Jurkat, Clone E6-1 (cell line): ENCODE results near the gene SLC25A26.
A peak's percentile ranks its signal among the peaks of the same experiment; 100 is the strongest.

Experiments
- DNase-seq: peaks from one replicate; pipeline ENCODE4 v3.0.0-alpha.2; 2011; ENCODE audit warnings: low read depth, low spot score
- H3K4me3 ChIP-seq: 2 replicates; pipeline ENCODE4 v1.5.1; 2011; ENCODE audit warnings: mild to moderate bottlenecking, low read length, control low read depth, moderate library complexity

The SLC25A26 gene

DNA sequence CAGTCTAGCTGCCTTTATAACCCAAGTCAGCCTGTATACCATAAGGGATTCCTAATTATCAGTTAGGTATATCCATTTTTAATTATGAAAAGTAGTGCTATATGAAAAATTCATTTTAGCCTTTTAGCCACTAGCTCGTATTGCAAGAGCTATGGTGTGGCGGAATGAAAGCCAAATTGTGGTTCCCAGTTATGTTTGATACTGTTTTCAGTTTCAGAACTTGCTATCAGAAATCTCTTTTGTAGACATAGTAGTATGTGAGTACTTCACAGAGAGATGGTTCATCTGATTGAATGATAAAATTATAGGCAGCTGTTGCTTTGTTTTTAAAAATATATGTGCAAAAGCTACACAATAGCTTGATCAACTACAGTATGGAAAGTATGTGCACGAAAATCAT is 134.6 kb downstream of the SLC25A26 start:
- peak; percentile 24 for DNase-seq
- H3K4me3 ChIP-seq = no peak overlapping the region

DNA sequence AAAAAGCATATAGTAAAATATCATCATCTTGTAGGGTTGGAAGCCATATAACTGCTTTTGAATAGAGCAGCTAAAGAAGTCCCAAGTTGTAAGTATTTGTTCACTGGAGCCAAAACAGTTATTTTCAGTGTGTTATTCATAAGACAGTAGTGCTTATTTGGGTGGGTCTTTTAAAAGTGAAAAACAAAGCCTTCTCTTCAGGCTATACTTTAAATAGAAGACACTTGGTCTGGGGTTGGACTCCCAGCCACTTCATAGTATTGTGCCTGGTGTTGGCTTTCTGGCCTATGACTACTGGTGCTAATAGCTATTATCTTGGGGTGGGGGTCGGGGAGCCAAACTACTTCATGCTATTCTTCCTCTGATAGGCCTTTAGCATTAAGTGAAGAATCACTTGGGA is 135.2 kb downstream of the SLC25A26 start:
- H3K4me3 ChIP-seq = no peak overlapping the region
- DNase-seq = no peak

DNA sequence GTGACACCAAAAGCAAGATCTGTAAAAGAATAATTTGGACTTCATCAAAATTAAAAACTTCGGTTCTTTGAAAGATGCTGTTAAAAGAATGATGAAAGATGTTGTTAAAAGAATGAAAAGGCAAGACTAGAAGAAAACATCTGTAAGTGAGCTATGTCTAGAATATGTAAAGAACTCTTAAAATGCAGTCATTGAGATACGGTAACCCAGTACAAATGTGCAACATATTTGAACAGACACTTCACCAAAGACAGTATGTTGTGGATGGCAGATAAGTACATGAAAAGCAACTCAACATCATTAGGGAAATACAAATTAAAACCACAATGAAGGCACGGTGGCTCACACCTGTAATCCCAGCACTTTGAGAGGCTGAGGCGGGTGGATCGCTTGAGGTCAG is 140.6 kb downstream of the SLC25A26 start:
- DNase-seq = peak; percentile 42
- no peak overlapping the region for H3K4me3 ChIP-seq

DNA sequence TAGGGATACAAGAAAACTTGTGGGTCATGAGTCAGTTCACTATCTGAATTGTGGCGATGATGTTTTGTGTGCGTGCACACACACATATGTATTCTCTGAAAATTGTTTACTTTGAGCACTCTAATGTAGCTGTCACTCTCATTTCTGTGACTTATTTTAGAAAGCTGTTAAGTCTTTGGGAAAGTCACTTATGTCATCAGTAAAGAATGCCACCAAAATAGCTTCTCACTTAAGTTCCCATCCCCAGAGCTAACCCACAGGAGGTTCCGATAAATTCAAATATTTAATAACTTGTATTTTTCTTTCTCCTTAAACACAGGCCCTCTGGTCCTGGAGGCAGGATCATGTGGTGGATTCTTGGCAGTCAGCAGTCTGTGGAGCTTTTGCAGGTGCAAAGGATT is 141.7 kb downstream of the SLC25A26 start:
- H3K4me3 ChIP-seq = no peak overlapping the region
- no peak for DNase-seq

DNA sequence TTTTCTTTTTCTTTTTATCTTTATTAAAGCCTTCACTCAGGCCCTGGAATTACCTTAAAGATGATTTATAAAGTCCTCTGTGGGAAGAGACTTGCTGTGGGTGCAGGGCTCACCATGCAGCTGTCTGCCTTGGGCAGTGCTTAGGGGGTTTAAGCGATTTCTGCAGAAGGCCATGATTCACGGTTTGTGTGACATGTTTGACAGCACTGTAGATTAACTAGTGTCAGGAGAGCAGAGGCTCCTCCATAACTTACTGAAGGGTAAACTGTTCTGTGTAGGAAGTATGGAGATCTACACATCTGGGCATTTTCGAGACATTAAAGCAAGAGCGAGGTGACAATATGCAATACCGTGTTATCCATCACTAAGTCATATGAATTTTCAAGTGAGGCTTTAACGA is 142.3 kb downstream of the SLC25A26 start:
- no peak for DNase-seq
- H3K4me3 ChIP-seq = no peak overlapping the region

DNA sequence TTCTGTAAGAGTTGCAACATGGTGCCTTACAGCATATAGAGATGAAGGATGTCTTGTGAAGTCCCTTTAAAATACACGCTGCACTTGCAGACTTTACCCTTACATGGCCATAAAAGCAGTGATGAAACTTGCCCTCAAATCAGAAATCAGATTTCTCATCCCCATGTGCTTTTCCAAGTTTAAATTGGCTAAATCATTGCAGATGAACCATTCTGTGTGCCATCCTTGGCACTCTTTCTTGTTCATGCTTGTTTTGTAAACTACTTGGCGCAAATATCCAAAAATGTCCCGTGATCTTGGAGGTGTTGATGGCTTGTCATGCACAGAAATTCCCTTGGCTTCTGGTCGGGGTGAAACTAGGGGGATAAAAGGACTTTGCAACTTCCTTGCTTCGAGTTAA is 144.3 kb downstream of the SLC25A26 start:
- no peak overlapping the region for H3K4me3 ChIP-seq
- no peak for DNase-seq

DNA sequence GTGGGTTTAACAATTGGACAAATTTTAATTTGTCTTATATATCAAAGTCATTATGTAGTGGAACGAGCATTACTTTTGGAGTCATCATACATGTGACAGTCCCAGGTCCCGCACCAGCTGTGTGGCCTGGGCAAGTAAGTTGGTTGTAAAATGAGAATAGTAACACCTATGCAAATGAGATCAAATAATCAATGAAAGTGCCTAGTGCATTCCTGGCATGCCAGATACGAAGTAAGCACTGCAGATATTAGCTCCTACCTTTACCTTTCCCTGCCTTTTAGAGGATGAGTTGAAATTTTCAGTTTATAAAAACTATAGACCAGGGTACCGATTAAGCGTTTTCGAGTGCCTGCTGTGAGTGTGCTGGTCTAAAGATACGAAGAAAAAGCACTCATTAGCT is 145.9 kb downstream of the SLC25A26 start:
- no peak overlapping the region for H3K4me3 ChIP-seq
- no peak for DNase-seq

DNA sequence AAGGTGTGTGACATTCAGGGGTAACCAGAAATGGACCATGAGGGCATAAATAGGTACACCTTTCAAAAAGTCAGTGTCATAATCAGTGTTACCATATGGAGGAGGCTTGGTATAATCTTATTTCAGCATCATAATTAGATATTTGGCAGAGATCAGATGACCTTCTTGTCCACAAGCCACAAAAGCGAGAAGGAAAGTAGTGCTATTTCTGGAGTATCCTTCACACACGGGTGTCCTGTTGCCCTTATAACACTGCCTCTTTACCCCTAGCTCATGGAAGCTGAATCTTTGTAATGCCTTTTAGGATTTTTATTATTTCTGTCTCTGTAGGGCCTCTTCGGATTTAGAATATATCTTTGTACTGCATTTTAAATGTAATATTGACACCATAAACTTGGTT is 147.2 kb downstream of the SLC25A26 start:
- no peak overlapping the region for H3K4me3 ChIP-seq
- DNase-seq = no peak

DNA sequence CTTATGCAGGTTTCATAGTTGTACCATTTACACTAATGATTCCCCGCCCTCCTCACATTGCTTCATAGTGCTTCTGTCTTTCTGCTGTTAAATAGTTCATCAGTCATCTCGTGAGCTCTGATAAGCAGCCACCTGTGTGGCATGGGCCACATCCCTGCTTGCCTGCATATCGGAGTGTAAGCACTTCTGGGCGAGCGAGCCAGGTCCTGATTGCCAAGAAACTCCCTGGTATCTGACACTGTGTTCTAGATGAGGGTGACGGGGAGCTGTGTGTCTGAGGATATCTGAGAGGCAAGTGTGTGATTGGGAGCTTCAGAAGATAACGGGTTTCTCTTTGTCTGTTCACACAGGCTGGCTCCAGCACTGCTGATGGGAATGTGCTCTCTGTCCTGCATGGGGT is 149.4 kb downstream of the SLC25A26 start:
- no peak for DNase-seq
- no peak overlapping the region for H3K4me3 ChIP-seq

DNA sequence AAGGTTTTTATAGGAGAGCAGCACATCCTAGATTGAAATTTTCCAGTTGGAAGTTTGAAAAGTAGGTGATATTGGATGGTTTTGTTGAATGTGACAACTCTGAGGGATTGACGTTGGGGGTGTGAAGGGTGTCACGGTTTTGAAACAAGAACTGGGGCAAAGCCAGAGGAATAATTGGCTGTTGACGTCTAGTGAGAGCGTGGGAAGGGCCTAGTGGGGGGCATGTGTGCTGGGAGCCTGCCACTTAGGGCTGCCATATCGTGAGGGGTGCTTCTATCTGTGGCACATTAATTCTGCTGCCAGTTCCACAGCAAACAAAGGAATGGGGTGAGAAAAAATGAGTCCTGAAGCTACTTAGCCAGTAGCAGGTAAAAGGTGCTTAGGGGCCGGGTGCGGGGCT is 150.6 kb downstream of the SLC25A26 start:
- DNase-seq = no peak

DNA sequence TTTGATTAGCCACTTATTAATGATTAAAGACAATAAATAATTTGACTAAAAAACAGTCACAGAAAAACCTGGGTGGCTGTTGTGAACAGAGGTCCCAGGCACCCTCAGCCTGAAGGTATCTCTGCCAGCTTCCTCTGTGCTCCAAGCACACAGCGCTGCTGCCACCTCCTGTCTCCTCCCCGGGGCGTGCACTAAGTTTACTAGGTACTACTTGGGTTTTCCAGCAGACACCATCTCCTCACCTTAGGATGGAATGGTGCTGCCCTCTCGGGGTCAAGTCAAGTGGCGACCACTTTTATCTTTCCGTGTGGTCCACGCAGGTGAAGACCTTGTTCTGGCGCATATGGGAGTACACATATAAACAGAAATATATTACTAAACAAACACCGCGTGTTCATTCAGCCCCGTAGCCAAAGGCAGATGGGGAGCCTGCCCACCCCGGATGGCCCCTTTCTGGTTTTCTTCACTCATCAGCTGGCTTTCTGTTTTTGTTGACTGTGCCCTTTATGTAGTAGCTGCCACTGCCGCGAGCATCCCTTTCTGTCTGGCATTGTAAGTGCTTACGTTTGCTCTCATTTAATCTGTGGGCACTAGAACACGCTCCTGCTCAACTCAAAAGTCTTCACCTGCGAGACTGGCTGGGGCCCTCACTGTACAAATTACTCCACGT is 152.0 kb downstream of the SLC25A26 start:
- no peak for DNase-seq
- H3K4me3 ChIP-seq = no peak overlapping the region

More for the DNA sequence above, 150.6 kb downstream of the SLC25A26 start:
- H3K4me3 ChIP-seq = no peak overlapping the region

DNA sequence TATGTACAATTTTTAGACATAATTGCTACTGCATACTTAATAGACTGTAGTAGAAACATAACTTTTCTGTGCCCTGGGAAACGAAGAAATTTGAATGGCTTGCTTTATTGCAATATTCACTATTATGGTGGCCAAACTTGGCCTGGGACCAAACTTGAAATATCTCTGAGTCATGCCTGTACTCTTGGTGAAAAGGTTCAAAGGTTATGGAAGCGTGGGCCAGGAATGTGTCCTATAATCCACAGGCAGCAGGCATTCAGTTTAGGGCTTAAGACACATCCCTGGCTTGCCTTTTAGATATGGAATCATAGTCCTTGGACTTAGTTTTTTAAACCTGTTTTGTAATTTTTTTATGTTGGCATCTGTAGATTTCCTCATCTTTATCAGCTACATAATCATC is 155.8 kb downstream of the SLC25A26 start:
- no peak overlapping the region for H3K4me3 ChIP-seq
- no peak for DNase-seq

DNA sequence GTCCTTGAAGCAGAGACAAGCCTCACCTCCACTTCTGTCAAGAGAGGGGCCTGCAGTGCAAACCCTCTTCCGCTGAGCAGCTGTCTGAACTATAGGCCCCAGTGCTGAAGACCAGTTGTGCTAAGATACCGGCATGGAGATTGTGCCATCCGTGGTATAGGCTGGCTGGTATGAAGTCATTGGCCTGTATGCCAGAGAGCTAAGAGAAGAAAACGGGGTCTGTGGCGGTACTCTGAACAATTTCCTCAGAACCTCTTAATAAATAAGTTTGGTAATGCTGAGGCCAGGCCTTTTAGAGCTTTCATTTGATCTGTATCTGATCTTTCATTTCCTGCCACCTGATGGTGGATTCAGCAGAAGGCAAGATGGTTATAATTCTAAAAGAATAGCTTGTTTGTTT is 157.0 kb downstream of the SLC25A26 start:
- peak overlapping the region; percentile 4; the same call in 1 of the 2 replicates for H3K4me3 ChIP-seq

DNA sequence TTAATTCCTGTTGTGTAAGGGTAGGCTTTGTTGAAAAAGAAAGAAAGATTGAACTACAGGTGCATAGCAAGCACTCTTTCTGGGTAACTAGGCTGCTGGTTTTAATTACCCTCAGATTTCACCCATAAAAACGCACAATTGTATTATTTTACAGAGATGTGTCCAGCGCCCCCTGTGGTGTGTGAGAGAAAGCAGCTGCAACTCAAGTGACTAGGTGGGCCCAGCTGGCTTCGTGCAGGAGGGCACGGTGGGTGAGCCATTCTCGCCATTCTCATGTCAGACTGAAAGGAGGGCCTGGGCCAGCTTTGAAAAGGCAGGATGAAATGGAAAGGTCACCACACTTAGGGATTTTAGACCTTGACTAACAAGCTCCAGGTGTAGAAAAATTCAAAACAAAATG is 157.5 kb downstream of the SLC25A26 start:
- peak; percentile 69 for DNase-seq
- no peak overlapping the region; the same call in 1 of the 2 replicates for H3K4me3 ChIP-seq

More for the DNA sequence above, 157.0 kb downstream of the SLC25A26 start:
- DNase-seq = peak; percentile 67

DNA sequence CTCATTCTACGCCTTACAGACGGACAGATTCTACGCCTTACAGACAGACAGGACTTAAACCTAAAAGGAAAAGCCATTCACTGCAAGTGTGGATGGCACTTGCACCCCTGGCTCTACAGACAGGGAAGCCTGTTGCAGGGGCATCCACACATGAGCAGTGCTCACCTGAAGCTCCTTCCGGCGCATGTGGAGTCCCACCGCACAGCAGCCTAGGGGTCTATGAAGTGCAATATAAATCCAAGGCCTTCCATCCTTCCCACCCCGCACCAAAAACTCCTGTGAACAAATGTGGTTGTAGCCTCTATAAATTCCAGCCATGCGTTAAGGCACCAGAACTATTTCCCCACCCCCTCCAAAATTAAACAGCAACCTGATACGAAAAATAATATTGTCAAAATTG is 158.8 kb downstream of the SLC25A26 start:
- no peak for DNase-seq
- no peak overlapping the region for H3K4me3 ChIP-seq

DNA sequence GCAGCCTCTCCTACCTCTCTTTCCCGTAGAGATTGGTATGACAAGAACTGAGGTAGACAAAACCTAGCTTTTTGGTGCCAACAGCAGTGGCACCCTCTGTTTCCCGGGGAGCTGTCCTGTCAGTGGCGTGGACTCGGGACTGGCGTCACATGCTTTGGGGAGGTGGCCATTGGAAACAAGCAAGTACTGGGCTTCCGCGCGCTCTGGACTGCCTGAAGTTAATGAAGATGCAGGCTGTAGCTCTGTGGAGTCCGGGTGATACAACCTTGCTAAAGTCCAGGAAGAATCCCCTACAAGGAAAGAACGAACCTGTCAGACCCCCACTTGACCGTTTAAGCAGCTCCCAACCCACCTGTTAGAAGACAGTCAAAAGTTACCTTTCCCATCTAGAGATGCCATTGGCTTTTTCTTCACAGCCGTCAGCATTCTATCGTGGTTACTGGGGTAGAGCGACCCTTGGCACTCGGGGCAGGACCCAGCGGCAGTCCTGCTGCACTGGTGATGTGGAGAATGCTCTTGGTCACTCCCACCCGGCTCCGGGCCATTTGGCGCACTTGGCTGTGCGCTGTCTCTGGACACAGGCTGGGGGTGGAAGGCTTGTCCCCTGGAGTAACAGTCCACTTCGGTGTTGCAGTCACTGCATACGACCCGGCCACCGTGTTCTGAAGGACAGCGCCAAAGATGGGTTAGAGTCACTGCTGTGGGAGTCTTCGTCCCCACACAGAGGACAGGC is 159.6 kb downstream of the SLC25A26 start:
- no peak for DNase-seq
- no peak overlapping the region for H3K4me3 ChIP-seq

DNA sequence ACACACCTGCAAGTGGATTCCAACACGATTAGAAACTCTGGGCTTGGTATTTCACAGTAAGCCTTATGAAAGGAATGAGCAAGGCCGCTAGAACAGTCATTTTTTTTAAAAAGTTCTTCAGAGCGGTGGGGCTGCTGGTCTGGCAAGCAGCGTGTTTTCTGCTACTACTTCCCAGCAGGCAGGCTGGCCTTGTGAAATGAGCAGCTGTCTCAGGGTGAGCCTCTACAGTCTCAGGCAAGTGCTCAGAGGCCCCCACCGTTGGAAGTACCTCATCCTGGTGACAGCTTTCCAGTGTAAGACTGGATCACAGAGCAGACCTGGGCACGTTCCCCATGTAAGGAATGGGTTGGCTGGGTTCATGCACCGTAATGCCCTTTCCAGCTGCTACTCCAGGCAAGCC is 160.8 kb downstream of the SLC25A26 start:
- DNase-seq = no peak
- H3K4me3 ChIP-seq = no peak overlapping the region

DNA sequence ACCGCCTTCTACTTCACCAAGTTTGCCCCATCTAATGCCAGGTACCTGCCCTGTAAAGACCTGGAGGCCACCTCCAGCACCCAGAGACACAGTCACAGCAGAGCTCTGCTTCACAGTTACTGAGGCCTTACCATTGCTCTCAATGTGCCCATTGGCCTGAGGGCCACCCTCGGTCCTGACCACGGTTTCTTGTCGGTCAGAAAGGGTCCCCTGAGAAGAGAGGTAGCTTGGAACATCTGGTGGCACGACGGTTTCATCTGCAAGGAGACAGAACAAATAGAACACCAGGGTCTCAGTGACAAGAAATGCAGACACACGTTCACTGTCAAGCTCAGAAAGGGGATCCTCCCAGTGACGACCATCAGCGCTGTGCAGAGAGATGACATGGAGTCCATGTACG is 161.3 kb downstream of the SLC25A26 start:
- no peak for DNase-seq

DNA sequence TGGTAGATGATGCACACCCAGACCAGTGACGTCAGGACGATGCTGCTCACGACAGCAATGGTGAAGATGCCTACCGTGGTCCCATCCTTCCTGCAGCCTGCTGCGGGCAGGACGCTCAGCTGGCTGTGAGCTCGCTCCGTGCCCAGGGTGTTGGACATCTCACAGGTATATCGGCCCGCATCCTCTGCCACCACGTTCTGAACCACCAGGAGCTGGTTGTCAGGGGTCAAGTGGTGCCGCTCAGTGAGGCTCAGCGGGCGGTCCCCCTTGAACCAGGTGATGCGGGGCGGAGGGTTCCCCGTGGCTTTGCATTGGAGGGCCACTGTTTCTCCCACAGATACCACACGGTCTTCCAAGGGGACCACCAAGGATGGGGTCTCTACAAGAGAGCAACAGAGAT is 162.2 kb downstream of the SLC25A26 start:
- DNase-seq = no peak
- no peak overlapping the region for H3K4me3 ChIP-seq

More for the DNA sequence above, 161.3 kb downstream of the SLC25A26 start:
- H3K4me3 ChIP-seq = no peak overlapping the region

DNA sequence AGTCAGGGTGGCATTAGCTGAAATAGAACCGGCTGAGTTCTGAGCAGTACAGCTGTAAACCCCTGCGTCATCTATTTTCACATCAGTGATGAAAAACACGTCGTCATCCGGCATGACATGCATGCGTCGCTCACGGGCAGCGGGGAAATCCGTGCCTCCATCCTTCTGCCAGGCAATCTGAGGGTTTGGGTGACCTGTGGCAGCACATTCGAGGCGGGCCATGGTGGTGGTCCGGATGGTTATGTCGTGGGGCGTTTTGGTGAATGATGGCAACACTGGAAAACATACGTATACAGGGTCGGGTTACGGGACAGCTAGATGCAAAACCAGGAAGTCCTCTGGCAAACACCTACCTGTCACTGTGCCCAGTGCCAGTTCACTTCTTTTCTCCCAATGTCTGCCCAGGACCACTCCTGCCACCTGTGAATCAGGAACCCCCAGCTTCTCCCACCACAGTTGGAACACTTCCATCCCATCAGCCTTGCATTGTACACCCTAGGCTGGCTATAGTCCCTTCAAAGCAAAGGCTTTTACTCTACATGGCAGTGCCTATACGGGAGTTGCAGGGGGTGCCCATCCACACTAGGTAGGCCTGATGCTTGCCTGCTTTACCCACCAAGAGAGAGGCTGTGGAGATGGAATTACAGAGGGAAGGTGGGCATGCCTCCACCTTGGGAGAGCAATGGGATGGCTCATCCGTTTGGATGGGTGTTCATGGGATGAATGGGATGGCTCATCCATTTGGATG is 163.4 kb downstream of the SLC25A26 start:
- no peak overlapping the region for H3K4me3 ChIP-seq
- no peak for DNase-seq
